ENCODE data around the gene UNC5B.

DNA sequence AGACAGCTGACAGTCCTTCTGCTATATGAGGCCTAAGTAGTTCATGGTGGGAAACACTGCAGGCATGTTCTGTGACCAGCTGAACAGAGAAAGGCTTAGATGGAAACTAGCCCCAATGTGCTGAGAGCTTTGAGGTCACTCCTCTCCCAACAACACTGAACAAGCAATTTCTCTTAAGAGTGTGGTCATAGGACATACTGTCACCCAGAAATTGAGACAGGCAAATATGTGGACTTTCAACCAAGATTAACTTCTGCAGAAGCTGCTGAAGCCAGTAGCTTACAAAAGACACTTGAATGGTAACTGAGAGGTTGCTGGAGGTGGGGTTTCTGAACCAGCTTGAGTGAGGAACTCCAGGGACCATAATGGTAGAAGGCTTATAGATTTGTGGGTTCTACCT is 38.9 kb upstream of the UNC5B start:
- TF ChIP-seq, protein P1, sequence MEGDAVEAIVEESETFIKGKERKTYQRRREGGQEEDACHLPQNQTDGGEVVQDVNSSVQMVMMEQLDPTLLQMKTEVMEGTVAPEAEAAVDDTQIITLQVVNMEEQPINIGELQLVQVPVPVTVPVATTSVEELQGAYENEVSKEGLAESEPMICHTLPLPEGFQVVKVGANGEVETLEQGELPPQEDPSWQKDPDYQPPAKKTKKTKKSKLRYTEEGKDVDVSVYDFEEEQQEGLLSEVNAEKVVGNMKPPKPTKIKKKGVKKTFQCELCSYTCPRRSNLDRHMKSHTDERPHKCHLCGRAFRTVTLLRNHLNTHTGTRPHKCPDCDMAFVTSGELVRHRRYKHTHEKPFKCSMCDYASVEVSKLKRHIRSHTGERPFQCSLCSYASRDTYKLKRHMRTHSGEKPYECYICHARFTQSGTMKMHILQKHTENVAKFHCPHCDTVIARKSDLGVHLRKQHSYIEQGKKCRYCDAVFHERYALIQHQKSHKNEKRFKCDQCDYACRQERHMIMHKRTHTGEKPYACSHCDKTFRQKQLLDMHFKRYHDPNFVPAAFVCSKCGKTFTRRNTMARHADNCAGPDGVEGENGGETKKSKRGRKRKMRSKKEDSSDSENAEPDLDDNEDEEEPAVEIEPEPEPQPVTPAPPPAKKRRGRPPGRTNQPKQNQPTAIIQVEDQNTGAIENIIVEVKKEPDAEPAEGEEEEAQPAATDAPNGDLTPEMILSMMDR (IDR thresholded peaks at IDR 0.05): no peak
- TF ChIP-seq JUN (CRISPR knock-in tag; IDR thresholded peaks at IDR 0.05): no peak
- TF ChIP-seq NFYB (CRISPR knock-in tag; conservative IDR thresholded peaks at IDR 0.05; ENCODE audit: low read depth): no peak
- TF ChIP-seq, protein P2, sequence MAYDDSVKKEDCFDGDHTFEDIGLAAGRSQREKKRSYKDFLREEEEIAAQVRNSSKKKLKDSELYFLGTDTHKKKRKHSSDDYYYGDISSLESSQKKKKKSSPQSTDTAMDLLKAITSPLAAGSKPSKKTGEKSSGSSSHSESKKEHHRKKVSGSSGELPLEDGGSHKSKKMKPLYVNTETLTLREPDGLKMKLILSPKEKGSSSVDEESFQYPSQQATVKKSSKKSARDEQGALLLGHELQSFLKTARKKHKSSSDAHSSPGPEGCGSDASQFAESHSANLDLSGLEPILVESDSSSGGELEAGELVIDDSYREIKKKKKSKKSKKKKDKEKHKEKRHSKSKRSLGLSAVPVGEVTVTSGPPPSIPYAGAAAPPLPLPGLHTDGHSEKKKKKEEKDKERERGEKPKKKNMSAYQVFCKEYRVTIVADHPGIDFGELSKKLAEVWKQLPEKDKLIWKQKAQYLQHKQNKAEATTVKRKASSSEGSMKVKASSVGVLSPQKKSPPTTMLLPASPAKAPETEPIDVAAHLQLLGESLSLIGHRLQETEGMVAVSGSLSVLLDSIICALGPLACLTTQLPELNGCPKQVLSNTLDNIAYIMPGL (CRISPR knock-in tag; IDR thresholded peaks at IDR 0.05): no peak
- no peak for TF ChIP-seq ZNF121 (CRISPR knock-in tag; IDR thresholded peaks at IDR 0.05)
- no peak for TF ChIP-seq ZNF396 (CRISPR knock-in tag; IDR thresholded peaks at IDR 0.05; ENCODE audit: borderline replicate concordance)
- no peak for TF ChIP-seq IRF2 (CRISPR knock-in tag; IDR thresholded peaks at IDR 0.05; ENCODE audit: borderline replicate concordance, low read depth)
- no peak for TF ChIP-seq ESRRA (CRISPR knock-in tag; IDR thresholded peaks at IDR 0.05; ENCODE audit: borderline replicate concordance)
- no peak for TF ChIP-seq CREB1 (CRISPR knock-in tag; IDR thresholded peaks at IDR 0.05)

All from WTC11 (cell line).